ENCODE data around the gene OBSCN.

Gene OBSCN

DNA sequence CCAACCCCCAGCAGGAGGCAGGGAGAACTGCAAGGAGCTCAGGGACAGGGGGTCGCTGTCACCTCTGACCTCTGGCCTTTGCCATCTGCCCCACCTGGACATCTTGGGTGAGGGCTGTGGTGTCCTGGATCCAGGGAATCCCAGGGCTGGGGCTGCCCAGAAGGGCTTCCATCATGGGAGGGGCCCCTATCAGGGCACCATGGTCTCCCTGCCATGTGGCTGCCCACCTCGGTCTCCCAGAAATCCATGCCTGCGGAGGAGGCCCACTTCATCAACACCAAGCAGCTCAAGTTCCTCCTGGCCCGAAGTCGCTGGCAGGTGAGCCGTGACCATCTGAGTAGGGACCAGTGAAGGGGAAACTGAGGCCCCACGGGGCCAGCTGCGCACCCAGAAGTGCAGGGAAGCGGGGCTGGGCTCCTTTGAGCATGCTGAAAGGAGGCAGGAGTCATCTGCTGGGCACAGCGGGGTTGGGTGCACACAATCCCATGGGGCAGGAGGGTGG, 162.6 kb downstream of the OBSCN start:
- TF ChIP-seq, protein P1, sequence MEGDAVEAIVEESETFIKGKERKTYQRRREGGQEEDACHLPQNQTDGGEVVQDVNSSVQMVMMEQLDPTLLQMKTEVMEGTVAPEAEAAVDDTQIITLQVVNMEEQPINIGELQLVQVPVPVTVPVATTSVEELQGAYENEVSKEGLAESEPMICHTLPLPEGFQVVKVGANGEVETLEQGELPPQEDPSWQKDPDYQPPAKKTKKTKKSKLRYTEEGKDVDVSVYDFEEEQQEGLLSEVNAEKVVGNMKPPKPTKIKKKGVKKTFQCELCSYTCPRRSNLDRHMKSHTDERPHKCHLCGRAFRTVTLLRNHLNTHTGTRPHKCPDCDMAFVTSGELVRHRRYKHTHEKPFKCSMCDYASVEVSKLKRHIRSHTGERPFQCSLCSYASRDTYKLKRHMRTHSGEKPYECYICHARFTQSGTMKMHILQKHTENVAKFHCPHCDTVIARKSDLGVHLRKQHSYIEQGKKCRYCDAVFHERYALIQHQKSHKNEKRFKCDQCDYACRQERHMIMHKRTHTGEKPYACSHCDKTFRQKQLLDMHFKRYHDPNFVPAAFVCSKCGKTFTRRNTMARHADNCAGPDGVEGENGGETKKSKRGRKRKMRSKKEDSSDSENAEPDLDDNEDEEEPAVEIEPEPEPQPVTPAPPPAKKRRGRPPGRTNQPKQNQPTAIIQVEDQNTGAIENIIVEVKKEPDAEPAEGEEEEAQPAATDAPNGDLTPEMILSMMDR (IDR thresholded peaks at IDR 0.05; ENCODE audit: control insufficient read depth, extremely low read depth, insufficient read depth): no peak
- no peak for DNase-seq (ENCODE audit: low read depth)
- H3K4me3 ChIP-seq (ENCODE audit: low read depth, low read length): no peak overlapping the region

DNA sequence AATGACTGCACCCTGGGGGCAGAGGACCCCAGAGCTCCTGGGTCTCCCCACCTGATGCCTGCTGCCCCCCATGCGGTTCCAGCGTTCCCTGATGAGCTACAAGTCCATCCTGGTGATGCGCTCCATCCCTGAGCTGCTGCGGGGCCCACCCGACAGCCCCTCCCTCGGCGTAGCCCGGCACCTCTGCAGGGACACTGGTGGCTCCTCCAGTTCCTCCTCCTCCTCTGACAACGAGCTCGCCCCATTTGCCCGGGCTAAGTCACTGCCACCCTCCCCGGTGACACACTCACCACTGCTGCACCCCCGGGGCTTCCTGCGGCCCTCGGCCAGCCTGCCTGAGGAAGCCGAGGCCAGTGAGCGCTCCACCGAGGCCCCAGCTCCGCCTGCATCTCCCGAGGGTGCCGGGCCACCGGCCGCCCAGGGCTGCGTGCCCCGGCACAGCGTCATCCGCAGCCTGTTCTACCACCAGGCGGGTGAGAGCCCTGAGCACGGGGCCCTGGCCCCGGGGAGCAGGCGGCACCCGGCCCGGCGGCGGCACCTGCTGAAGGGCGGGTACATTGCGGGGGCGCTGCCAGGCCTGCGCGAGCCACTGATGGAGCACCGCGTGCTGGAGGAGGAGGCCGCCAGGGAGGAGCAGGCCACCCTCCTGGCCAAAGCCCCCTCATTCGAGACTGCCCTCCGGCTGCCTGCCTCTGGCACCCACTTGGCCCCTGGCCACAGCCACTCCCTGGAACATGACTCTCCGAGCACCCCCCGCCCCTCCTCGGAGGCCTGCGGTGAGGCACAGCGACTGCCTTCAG, 163.3 kb downstream of the OBSCN start:
- no peak overlapping the region for H3K4me3 ChIP-seq (ENCODE audit: low read depth, low read length)
- no peak for DNase-seq (ENCODE audit: low read depth)
- TF ChIP-seq, protein P1 (IDR thresholded peaks at IDR 0.05; ENCODE audit: control insufficient read depth, extremely low read depth, insufficient read depth): no peak

DNA sequence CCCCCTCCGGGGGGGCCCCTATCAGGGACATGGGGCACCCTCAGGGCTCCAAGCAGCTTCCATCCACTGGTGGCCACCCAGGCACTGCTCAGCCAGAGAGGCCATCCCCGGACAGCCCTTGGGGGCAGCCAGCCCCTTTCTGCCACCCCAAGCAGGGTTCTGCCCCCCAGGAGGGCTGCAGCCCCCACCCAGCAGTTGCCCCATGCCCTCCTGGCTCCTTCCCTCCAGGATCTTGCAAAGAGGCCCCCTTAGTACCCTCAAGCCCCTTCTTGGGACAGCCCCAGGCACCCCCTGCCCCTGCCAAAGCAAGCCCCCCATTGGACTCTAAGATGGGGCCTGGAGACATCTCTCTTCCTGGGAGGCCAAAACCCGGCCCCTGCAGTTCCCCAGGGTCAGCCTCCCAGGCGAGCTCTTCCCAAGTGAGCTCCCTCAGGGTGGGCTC, 163.9 kb downstream of the OBSCN start:
- TF ChIP-seq, protein P1 (IDR thresholded peaks at IDR 0.05; ENCODE audit: control insufficient read depth, extremely low read depth, insufficient read depth): no peak

DNA sequence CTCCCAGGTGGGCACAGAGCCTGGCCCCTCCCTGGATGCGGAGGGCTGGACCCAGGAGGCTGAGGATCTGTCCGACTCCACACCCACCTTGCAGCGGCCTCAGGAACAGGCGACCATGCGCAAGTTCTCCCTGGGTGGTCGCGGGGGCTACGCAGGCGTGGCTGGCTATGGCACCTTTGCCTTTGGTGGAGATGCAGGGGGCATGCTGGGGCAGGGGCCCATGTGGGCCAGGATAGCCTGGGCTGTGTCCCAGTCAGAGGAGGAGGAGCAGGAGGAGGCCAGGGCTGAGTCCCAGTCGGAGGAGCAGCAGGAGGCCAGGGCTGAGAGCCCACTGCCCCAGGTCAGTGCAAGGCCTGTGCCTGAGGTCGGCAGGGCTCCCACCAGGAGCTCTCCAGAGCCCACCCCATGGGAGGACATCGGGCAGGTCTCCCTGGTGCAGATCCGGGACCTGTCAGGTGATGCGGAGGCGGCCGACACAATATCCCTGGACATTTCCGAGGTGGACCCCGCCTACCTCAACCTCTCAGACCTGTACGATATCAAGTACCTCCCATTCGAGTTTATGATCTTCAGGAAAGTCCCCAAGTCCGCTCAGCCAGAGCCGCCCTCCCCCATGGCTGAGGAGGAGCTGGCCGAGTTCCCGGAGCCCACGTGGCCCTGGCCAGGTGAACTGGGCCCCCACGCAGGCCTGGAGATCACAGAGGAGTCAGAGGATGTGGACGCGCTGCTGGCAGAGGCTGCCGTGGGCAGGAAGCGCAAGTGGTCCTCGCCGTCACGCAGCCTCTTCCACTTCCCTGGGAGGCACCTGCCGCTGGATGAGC, 164.5 kb downstream of the OBSCN start:
- no peak for DNase-seq (ENCODE audit: low read depth)
- no peak overlapping the region for H3K4me3 ChIP-seq (ENCODE audit: low read depth, low read length)
- TF ChIP-seq, protein P1 (IDR thresholded peaks at IDR 0.05; ENCODE audit: control insufficient read depth, extremely low read depth, insufficient read depth): no peak

More for the DNA sequence above, 163.9 kb downstream of the OBSCN start:
- no peak for DNase-seq (ENCODE audit: low read depth)
- no peak overlapping the region for H3K4me3 ChIP-seq (ENCODE audit: low read depth, low read length)

DNA sequence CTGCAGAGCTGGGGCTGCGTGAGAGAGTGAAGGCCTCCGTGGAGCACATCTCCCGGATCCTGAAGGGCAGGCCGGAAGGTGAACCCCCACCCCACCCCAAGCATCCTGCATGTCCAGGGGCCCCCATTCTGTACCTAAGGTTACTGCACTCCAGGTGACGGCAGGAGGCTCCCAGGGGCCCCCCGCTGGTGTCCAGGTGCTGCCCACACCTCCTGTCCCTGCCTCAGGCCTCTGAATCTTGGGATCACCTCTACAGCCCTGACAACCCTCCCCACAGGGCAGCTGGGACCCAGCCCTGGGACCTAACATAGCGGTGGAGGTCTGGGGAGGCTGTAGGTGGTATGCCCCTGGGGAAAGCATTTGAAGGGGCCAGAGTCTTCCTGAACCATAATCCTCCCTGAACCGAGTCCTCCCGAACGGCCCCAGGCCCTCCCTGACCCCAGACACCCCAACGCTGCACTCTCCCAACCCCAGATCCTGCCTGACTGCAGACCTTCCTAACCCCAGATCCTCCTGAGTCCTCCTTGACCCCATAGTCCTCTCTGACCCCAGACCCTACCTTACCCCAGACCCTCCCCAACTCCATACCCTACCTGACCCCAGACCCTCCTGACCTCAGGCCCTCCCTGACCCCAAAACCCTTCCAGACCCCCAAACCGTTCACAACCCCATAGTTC, 165.3 kb downstream of the OBSCN start:
- no peak overlapping the region for H3K4me3 ChIP-seq (ENCODE audit: low read depth, low read length)
- TF ChIP-seq, protein P1 (IDR thresholded peaks at IDR 0.05; ENCODE audit: control insufficient read depth, extremely low read depth, insufficient read depth): no peak
- DNase-seq (ENCODE audit: low read depth): no peak

DNA sequence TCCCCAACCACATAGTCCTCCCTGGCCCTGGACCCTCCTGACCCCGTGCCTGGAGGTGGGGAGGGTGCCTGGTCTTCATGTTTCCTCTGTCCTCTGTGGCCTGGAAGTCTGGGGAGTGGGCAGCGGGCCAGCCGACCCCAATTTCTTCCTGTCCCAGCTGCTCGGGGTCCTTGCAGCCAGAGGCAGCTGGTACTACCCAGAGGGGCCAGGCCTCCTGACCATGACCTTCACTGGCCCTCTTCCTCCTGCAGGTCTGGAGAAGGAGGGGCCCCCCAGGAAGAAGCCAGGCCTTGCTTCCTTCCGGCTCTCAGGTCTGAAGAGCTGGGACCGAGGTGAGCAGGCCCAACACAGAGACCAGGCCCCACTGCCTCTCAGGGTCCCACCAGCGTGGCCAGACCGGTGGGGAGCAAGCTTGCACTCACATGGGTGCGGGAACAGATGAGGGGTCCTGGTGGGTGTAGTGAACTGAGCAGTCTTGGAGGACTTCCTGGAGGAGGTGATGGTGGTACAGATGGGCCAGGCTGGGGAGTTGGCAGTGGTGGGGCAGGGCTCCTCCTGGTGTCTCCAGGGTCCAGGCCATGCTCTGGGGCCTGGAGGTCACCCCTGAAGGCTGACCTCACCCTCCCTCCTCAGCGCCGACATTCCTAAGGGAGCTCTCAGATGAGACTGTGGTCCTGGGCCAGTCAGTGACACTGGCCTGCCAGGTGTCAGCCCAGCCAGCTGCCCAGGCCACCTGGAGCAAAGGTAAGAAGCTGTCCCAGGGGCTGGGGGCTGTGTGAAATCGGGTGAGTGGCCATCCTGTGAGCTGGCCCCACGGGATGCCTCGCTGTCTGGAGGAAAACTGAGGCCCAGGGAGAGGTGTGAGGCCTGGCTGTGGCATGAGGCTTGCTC, 166.1 kb downstream of the OBSCN start:
- no peak overlapping the region for H3K4me3 ChIP-seq (ENCODE audit: low read depth, low read length)
- TF ChIP-seq, protein P1 (IDR thresholded peaks at IDR 0.05; ENCODE audit: control insufficient read depth, extremely low read depth, insufficient read depth): no peak
- no peak for DNase-seq (ENCODE audit: low read depth)

Measured in LNCaP clone FGC (cell line).